ENCODE data around the gene PLCB3. TPM values are rescaled to one million over a fixed set of nuclear protein-coding genes. Genes with fewer than 3 reads are reported as not detected.

The PLCB3 gene
- total and polyA plus RNA-seq, 8 donors: 5.7 to 13.1 (median 6.9) TPM

GRCh38 chr11:64262271-64263002 lies 11.1 kb downstream of the PLCB3 start:
- no peak for TF ChIP-seq CTCF (IDR thresholded peaks at IDR 0.05)
- Histone ChIP-seq H3K9me3 (no peaks in the 10 kb centered on the region), H3K4me3 (no peak overlapping the region), H3K36me3 (peaks cover 0 to 10% (median 0%) of the 10 kb centered on the region in 3 donors), H3K27ac (no peak overlapping the region), H3K4me1 (no peaks in the 10 kb centered on the region), H3K27me3 (no peaks in the 10 kb centered on the region)
- intact Hi-C loops (cut with DNase I): loop anchor here in 1 of 3 donors (5.0 kb wide), 1 partner anchor 55 kb away; the partner anchor contains the start of gene FERMT3
- ATAC-seq (no peak), FAIRE-seq (no peak), DNase-seq (peak in 3 of 6 donors; percentile 37 to 76 (median 57))
- WGBS, 2 donors: 94% methylated on average over 42 of the region's 42 CpGs

- Histone ChIP-seq H3K27me3 (no peaks in the 10 kb centered on the region), H3K27ac (no peak overlapping the region), H3K4me1 (peaks cover 0 to 5% (median 0%) of the 10 kb centered on the region in 3 donors), H3K4me3 (no peak overlapping the region), H3K36me3 (peaks cover 0 to 8% (median 0%) of the 10 kb centered on the region in 3 donors), H3K9me3 (no peaks in the 10 kb centered on the region)
- ATAC-seq (no peak), DNase-seq (peak in 3 of 6 donors; percentile 44 to 74 (median 45)), FAIRE-seq (no peak)
- intact Hi-C loops (cut with DNase I): loop anchor here in 1 of 3 donors (5.0 kb wide), 1 partner anchor 56 kb away; the partner anchor contains the start of gene FERMT3
- TF ChIP-seq CTCF (IDR thresholded peaks at IDR 0.05): no peak
- WGBS, 2 donors: 86 to 88% methylated on average over 29 of the region's 29 CpGs
Observed at GRCh38 chr11:64263021-64263946, 12.0 kb downstream of the PLCB3 start.

- Histone ChIP-seq H3K27me3 (no peaks in the 10 kb centered on the region), H3K27ac (no peak overlapping the region), H3K4me3 (no peak overlapping the region), H3K9me3 (no peaks in the 10 kb centered on the region), H3K36me3 (peaks cover 0 to 2% (median 0%) of the 10 kb centered on the region in 3 donors), H3K4me1 (peaks cover 0 to 12% (median 5%) of the 10 kb centered on the region in 3 donors)
- 95 to 96% methylated on average over 8 of the region's 8 CpGs for WGBS, 2 donors
- intact Hi-C loops (cut with DNase I): loop anchor here in 1 of 3 donors (5.0 kb wide), 1 partner anchor 57 kb away; the partner anchor contains the start of gene FERMT3
- DNase-seq: no peak
- no peak for TF ChIP-seq CTCF (IDR thresholded peaks at IDR 0.05)
- no peak for ATAC-seq
- FAIRE-seq: no peak
Observed at GRCh38 chr11:64263947-64264317, 12.6 kb downstream of the PLCB3 start.

GRCh38 chr11:64264371-64264852 lies 13.1 kb downstream of the PLCB3 start:
- ATAC-seq: no peak
- no peak overlapping the region for H3K27ac ChIP-seq
- peak in 1 of 6 donors; percentile 62 for DNase-seq
- intact Hi-C loops (cut with DNase I): loop anchor here in 1 of 3 donors (5.0 kb wide), 1 partner anchor 57 kb away; the partner anchor contains the start of gene FERMT3
- TF ChIP-seq CTCF (IDR thresholded peaks at IDR 0.05): no peak
- no peaks in the 10 kb centered on the region for H3K9me3 ChIP-seq
- no peak for FAIRE-seq
- H3K36me3 ChIP-seq: no peaks in the 10 kb centered on the region
- 88 to 96% methylated on average over 10 of the region's 10 CpGs for WGBS, 2 donors
- peaks cover 0 to 12% (median 5%) of the 10 kb centered on the region in 3 donors for H3K4me1 ChIP-seq
- H3K4me3 ChIP-seq: no peak overlapping the region
- no peaks in the 10 kb centered on the region for H3K27me3 ChIP-seq
